NCI-H187 treated with DMSO at 0.1 percent for 48 hours (cell line): ENCODE results near the gene SAXO1.
"Not testable (repeated sequence)": the region's sequence is repeated elsewhere in the genome, so short reads cannot be mapped to it uniquely, and the experiment has no call there.

Experiments used
- DNase-seq: peaks from one replicate; lab custom pipeline; 2025; lab: John Stamatoyannopoulos, UW

The SAXO1 gene

DNA sequence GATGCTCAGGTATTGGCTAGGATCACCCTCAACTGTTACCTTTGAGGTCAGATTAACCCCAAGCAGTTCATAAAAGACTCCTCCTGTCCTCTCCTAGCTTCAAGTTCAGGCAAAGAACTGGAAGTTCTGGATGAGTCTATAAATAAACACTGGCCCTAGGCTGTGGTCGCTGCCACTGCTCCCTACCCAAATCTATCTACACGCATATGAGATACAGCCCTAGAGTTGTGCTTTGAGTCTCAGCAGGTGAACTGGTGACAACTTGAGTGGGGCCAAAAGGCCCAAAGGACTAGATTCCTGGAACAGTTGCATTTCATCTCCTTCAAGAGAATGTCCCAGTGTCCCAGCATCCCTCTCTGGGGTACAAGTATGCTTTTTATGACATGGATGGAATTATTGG, 62.6 kb downstream of the SAXO1 start:
- no peak for DNase-seq

DNA sequence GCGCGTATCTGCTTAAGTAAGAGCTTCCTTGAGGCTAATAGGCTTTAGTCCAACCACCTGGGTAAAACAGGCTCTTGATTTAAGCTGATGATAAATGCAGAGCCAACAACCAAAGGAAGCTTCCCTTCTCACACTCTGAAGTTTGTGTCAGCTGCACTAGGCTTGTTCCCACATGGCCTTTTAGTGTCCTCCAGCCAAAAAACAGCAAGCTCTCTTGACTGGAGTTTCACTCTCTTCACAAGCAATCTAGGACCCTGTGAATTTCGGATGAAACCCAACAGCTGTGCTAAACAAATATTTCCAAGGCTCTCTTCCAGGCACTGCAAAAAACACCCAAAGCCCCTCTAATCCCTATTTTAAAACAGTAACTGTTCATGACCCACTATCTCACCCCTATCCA, 63.9 kb downstream of the SAXO1 start:
- no peak for DNase-seq

DNA sequence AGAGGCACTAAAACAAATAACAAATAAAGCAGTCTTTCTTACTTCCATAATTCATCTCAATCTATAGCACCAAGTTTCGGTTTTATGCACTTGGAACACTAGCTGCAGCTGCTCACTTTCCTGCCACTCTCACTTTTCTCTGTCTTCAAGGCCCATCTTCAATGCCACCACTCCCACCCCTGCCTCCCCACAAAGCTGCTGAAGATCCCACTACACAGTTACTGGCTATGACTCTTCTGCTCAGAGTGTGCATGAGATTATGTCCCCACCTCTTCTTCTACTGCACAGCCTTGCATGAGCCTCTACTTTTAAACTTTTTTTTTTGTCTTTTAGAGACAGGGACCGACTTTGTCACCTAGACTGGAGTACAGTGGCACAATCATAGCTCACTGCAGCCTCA, 77.4 kb downstream of the SAXO1 start:
- DNase-seq: no peak

DNA sequence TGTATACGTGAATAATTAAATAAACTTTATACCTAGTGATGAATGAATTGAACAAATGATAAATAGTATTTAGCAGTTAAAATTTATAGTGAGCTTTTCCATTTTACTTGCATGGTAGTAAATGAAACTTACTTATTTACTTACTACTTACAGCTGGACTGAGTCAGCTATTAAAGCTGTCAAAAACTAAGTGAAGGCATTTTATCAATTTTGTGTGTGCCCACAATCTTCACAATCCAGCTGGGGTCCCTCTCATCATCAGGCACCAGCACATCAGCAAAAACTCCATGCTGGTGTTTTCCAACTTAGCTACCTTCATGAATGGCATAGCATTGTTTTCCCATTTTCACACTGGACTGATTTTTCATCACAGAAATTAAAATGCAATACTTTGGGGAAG, 81.1 kb downstream of the SAXO1 start:
- no peak for DNase-seq

GRCh38 chr9:18947892-18948339, 85.1 kb downstream of the SAXO1 start:
- peak; percentile 54 for DNase-seq

GRCh38 chr9:18942801-18943200, 90.2 kb downstream of the SAXO1 start:
- DNase-seq: no peak

GRCh38 chr9:18941060-18941740, 91.8 kb downstream of the SAXO1 start:
- no peak for DNase-seq

GRCh38 chr9:18939943-18940342, 93.1 kb downstream of the SAXO1 start:
- no peak for DNase-seq

GRCh38 chr9:18936094-18936871, 96.7 kb downstream of the SAXO1 start:
- DNase-seq: no peak

DNA sequence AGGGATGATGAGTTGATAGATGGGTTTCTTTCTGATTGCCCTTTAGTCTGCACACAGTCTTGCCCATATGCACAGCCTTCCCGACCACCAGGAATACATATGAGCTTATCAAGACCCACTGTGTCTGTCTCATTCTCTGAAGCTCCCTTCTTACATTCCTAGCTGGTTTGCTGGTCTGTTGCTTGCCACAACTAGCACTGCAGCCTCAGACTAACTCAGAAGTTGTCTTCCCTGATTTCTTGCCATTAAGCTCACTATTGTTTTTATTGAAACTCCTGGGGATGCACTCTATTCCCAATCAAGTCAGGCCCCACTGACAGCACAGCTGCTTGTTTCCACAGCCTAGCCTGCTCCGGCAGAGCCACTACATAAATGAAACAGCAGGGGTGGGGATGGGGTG, 97.5 kb downstream of the SAXO1 start:
- DNase-seq: no peak

GRCh38 chr9:18930611-18931010, 102.4 kb downstream of the SAXO1 start:
- DNase-seq: not testable (repeated sequence)

GRCh38 chr9:18928711-18929110, 104.3 kb downstream of the SAXO1 start:
- no peak for DNase-seq

DNA sequence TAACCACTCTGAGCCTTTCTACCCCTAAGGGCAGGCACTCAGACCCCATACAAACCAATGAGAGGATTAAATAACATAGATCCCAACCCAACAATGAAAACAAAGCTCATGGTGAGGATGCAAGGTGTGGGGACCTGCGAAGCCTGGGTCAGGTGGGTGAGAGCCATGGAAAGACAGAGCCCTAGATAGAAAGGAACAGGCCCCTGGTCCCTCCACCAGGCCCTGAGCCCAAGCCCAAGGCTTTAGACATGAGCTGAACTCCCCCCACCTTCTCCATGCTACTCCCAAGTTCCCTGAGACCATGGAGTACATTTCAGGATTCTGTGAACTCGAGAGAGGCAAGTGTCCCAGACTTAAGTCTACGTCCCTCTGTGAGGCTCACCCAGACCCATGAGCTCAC, 106.5 kb downstream of the SAXO1 start:
- DNase-seq: no peak

DNA sequence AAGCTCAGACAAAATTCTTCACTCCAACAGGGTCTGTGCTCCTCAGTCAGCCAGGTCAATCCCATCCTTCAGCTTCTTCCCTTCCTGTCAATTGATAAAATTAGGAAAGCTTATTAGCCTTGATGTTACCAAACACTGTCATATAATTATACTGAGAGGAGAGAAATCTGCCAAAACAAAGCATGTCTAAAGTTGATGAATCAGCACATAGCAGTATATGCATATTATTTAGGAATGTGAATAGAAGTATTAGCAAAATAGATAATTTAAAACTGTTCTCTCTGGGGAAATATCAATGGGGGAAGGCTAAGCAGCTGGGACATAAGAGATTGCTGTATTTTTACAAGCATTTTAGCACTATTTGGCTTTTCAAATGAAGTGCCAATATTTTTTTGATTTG, 107.1 kb downstream of the SAXO1 start:
- DNase-seq: no peak

GRCh38 chr9:18923671-18924430, 109.2 kb downstream of the SAXO1 start:
- DNase-seq: no peak

GRCh38 chr9:18923167-18923566, 109.8 kb downstream of the SAXO1 start:
- no peak for DNase-seq

DNA sequence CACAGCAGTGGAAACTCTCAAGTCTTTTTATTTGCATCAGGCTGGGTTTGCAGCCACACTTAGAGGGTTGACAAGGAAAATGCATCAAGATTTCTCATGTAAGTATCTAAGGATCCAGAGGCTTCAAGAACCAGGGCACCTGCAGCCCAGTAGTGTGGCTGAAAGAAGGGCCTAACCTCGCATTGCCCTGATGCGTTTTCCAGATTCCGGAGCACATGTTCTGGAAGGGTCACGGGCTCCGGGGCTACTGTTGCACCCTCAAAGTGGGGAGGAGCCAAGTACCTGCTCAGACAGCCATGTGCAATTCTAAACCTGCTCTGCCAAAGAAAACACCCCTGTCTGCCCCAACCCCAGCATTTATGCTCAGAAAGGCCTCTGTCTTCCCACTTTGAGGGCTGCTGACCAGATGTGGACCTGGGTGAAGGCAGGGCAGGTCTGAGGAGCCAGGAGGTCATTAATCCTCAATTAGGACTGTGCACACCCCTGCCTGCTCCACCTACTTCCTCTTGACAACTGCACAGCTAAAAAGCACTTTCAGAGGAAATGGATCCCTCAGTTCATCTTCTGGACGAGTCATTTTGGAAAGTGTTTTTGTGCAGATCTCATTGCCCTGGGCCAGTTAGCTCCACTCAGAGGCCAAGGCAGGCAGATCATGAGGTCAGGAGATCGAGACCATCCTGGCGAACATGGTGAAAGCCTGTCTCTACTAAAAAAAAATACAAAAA, 110.7 kb downstream of the SAXO1 start:
- no peak for DNase-seq

DNA sequence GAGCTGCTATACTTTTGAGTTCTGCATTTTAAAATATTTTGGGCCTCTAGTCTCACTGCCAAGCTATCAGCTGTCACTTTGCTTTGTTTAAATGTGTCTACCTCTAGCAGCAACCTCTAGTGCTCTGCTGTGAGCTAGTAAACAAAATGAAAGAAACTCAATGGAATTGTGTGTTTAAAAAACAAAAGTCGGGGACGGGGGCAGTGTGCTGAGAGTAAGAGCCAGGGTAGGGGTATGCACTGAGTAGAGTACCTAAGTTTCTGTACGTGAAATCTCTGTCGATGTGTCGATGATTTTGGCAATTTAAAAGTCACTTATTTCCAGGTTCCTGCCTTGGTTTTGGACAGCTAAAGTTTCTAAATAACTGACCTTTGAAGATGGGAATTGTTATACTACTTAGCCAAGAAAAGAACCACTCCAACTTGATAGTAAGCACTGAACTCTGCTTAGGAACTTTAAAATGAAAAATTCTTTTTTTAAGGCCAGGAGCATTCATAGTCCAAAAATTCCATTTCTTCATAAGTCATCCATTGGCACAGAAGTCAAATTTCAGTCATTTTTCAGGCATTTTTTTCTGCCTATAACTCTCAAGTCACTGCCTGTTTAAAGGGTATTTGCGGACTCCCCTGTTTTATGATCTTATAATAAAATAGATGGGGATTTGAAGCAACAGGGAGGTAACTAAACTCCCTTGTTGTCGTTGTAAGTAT, 111.5 kb downstream of the SAXO1 start:
- no peak for DNase-seq

GRCh38 chr9:18920141-18921084, 112.6 kb downstream of the SAXO1 start:
- DNase-seq: no peak

DNA sequence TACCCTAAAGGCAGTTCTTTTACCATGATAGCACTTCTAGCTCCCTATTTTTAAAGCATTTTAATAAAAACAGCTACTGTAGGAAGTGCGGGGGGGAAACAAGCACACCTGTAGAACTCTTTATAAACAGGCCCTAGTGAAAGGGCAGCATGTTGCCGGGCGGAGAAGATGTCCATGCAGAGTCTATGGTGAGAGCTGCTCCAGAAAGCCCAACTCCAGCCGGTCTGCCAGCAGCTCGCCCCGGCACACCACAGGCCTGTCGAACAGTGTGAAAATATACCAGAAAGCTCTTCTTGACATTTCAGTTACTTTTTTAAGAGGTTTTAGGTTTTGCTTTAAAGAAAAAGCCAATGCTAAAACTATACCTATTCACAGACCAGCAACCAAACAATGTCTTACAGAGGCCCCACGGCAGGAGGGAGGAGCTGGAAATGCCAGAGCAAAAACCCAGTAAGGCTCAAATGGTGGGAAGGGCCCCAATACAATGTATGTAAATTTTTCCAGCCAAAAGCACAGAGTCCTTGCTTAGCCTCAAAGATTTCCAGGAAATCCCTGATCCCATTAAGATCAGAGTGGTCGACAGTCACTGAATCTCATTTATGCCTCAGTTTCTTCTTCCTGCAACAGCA, 121.2 kb downstream of the SAXO1 start:
- no peak for DNase-seq
